ENCODE measurements around the gene PSMD5.

Gene PSMD5

GRCh38 chr9:120777229-120777628 is 65.5 kb downstream of the PSMD5 start:
- TF ChIP-seq POLR2AphosphoS5 (IDR thresholded peaks at IDR 0.05; ENCODE audit: low read depth, low read length) = no peak
- TF ChIP-seq REST (IDR thresholded peaks at IDR 0.05; ENCODE audit: insufficient read depth in 1 of 2, low read depth in 2 of 2, low read length in 2 of 2) = no peak
- TF ChIP-seq FOXP2 (optimal IDR thresholded peaks at IDR 0.05; ENCODE audit: borderline replicate concordance, extremely low read depth, extremely low read length, insufficient read depth) = no peak
- TF ChIP-seq TAF1 (IDR thresholded peaks at IDR 0.05; ENCODE audit: borderline replicate concordance, insufficient read depth, low read length) = no peak
- TF ChIP-seq SIN3A (IDR thresholded peaks at IDR 0.05; ENCODE audit: borderline replicate concordance, insufficient read depth, low read length) = no peak

- TF ChIP-seq SIN3A (IDR thresholded peaks at IDR 0.05; ENCODE audit: borderline replicate concordance, insufficient read depth, low read length) (no peak), FOXP2 (optimal IDR thresholded peaks at IDR 0.05; ENCODE audit: borderline replicate concordance, extremely low read depth, extremely low read length, insufficient read depth) (no peak), REST (IDR thresholded peaks at IDR 0.05; ENCODE audit: insufficient read depth in 1 of 2, low read depth in 2 of 2, low read length in 2 of 2) (no peak), TAF1 (IDR thresholded peaks at IDR 0.05; ENCODE audit: borderline replicate concordance, insufficient read depth, low read length) (no peak), POLR2AphosphoS5 (IDR thresholded peaks at IDR 0.05; ENCODE audit: low read depth, low read length) (no peak)
Measured at GRCh38 chr9:120776788-120777187, 65.9 kb downstream of the PSMD5 start.

GRCh38 chr9:120775859-120776258 is 66.9 kb downstream of the PSMD5 start:
- TF ChIP-seq FOXP2 (optimal IDR thresholded peaks at IDR 0.05; ENCODE audit: borderline replicate concordance, extremely low read depth, extremely low read length, insufficient read depth) (no peak), TAF1 (IDR thresholded peaks at IDR 0.05; ENCODE audit: borderline replicate concordance, insufficient read depth, low read length) (no peak), SIN3A (IDR thresholded peaks at IDR 0.05; ENCODE audit: borderline replicate concordance, insufficient read depth, low read length) (no peak), POLR2AphosphoS5 (IDR thresholded peaks at IDR 0.05; ENCODE audit: low read depth, low read length) (no peak), REST (IDR thresholded peaks at IDR 0.05; ENCODE audit: insufficient read depth in 1 of 2, low read depth in 2 of 2, low read length in 2 of 2) (no peak)

- TF ChIP-seq SIN3A (IDR thresholded peaks at IDR 0.05; ENCODE audit: borderline replicate concordance, insufficient read depth, low read length) (no peak), REST (IDR thresholded peaks at IDR 0.05; ENCODE audit: insufficient read depth in 1 of 2, low read depth in 2 of 2, low read length in 2 of 2) (no peak), POLR2AphosphoS5 (IDR thresholded peaks at IDR 0.05; ENCODE audit: low read depth, low read length) (no peak), TAF1 (IDR thresholded peaks at IDR 0.05; ENCODE audit: borderline replicate concordance, insufficient read depth, low read length) (no peak), FOXP2 (optimal IDR thresholded peaks at IDR 0.05; ENCODE audit: borderline replicate concordance, extremely low read depth, extremely low read length, insufficient read depth) (no peak)
Measured at GRCh38 chr9:120774719-120775118, 68.0 kb downstream of the PSMD5 start.

- TF ChIP-seq TAF1 (IDR thresholded peaks at IDR 0.05; ENCODE audit: borderline replicate concordance, insufficient read depth, low read length) (no peak), REST (IDR thresholded peaks at IDR 0.05; ENCODE audit: insufficient read depth in 1 of 2, low read depth in 2 of 2, low read length in 2 of 2) (no peak), POLR2AphosphoS5 (IDR thresholded peaks at IDR 0.05; ENCODE audit: low read depth, low read length) (no peak), SIN3A (IDR thresholded peaks at IDR 0.05; ENCODE audit: borderline replicate concordance, insufficient read depth, low read length) (no peak)
Measured at GRCh38 chr9:120773256-120773655, 69.5 kb downstream of the PSMD5 start.

Measured in PFSK-1 (cell line).